K562 (cell line): Measurements from ENCODE around the gene IFNB1. TPM values are rescaled to one million over a fixed set of nuclear protein-coding genes. Genes with fewer than 3 reads are reported as not detected.

ENCODE experiments used
- ATAC-seq: fragments of 200-7000 bp; cut with Tn5 transposase; 3 replicates; pipeline ENCODE4 v1.9.1; 2020; ENCODE audit warnings: moderate library complexity
- BruUV-seq: library from RNA; stranded (reverse); fragments of 400-500 nt; replicated peaks from 2 replicates; lab custom pipeline; 2021; lab: Mats Ljungman, UMichigan
- CTCF ChIA-PET: fragments of 300-600 bp; formaldehyde crosslinking; extraction: SDS; loops from one replicate; lab custom pipeline; 2021; ENCODE audit warnings: low intra/inter-chr PET ratio; lab: Yijun Ruan, JAX
- POLR2A ChIA-PET: fragments of 300-600, 350-650 bp; sonication (Branson Sonifier 250); formaldehyde crosslinking; extraction: SDS; loops from one replicate; lab custom pipeline; 2021; ENCODE audit warnings: antibody characterized with exemption, inconsistent platforms; lab: Yijun Ruan, JAX
- DNase-seq, 4 experiments: peaks; one replicate each; pipeline versions ENCODE4 v3.0.0 to v3.0.0-alpha.2; 2011 to 2018; ENCODE audit warnings: low spot score in 3 of 4, mixed read lengths in 3 of 4; ENCODE audit errors: extremely low read depth in 1 of 4
- FAIRE-seq: peaks from 2 replicates; lab custom pipeline; 2011; peaks lifted over from hg19 to GRCh38; lab: Jason Lieb, UNC
- H2AFZ ChIP-seq: 2 replicates; pipeline ENCODE4 v1.6.0; 2011; ENCODE audit warnings: low read depth, low read length, control low read depth, inconsistent platforms
- H3K27ac ChIP-seq: fragments of 200-600 bp; 3 replicates; pipeline ENCODE4 v1.8.0; 2011; ENCODE audit warnings: low read depth, mild to moderate bottlenecking, control low read depth, inconsistent platforms, low read length, moderate library complexity, mixed read lengths; ENCODE audit errors: extremely low read depth
- H3K27me3 ChIP-seq, 2 experiments: fragments of 300-600 bp in 1 of 2; 2 replicates in 1 of 2; 3 replicates in 1 of 2; pipeline versions ENCODE4 v1.6.0 to v1.8.0; 2011; ENCODE audit warnings: inconsistent platforms in 2 of 2, low read length in 2 of 2, mild to moderate bottlenecking in 1 of 2, mixed read lengths in 1 of 2, moderate library complexity in 1 of 2; ENCODE audit not compliant: control insufficient read depth in 2 of 2, insufficient read depth in 2 of 2
- H3K36me3 ChIP-seq: fragments of 300-600 bp; 3 replicates; pipeline ENCODE4 v1.8.0; 2011; ENCODE audit warnings: mild to moderate bottlenecking, low read length, inconsistent platforms; ENCODE audit not compliant: control insufficient read depth, insufficient read depth
- H3K4me1 ChIP-seq, 2 experiments: fragments of 200-600 bp in 1 of 2; replicated peaks in 1 of 2; 2 replicates in 1 of 2; 3 replicates in 1 of 2; pipeline versions ENCODE4 v1.5.1 to v1.8.0; 2011; ENCODE audit warnings: inconsistent platforms in 2 of 2, low read length in 2 of 2, mild to moderate bottlenecking in 1 of 2, mixed read lengths in 1 of 2, moderate library complexity in 1 of 2; ENCODE audit not compliant: control insufficient read depth in 2 of 2, insufficient read depth in 2 of 2
- H3K4me2 ChIP-seq: 2 replicates; pipeline ENCODE4 v1.6.1; 2011; ENCODE audit warnings: low read length, control low read depth, inconsistent platforms, mixed read lengths; ENCODE audit not compliant: insufficient read depth
- H3K4me3 ChIP-seq: fragments of 200-600 bp; sonication (generic), shearing (Covaris generic); 2 replicates; pipeline ENCODE4 v1.5.1; 2016; ENCODE audit warnings: control low read depth, inconsistent platforms
- H3K79me2 ChIP-seq: fragments of 200-600 bp; 3 replicates; pipeline ENCODE4 v1.8.0; 2011; ENCODE audit warnings: low read length, inconsistent platforms; ENCODE audit not compliant: control insufficient read depth, insufficient read depth
- H3K9ac ChIP-seq, 2 experiments: 2 replicates each; pipeline versions ENCODE4 v1.6.0 to v1.6.1; 2011; ENCODE audit warnings: low read depth in 2 of 2, low read length in 2 of 2, control low read depth in 1 of 2, inconsistent platforms in 1 of 2, mild to moderate bottlenecking in 1 of 2, mixed read lengths in 1 of 2; ENCODE audit not compliant: insufficient read depth in 1 of 2
- H3K9me1 ChIP-seq: one replicate; pipeline ENCODE4 v1.6.0; 2011; ENCODE audit warnings: inconsistent platforms, mild to moderate bottlenecking, low read length, moderate library complexity; ENCODE audit not compliant: control insufficient read depth, insufficient read depth
- H3K9me3 ChIP-seq: replicated peaks from 2 replicates; pipeline ENCODE4 v1.5.1; 2011; ENCODE audit warnings: low read depth, low read length, inconsistent platforms; ENCODE audit not compliant: control insufficient read depth, insufficient read depth
- H4K20me1 ChIP-seq: replicated peaks from 2 replicates; pipeline ENCODE4 v1.6.1; 2011; ENCODE audit warnings: low read length, inconsistent platforms, mixed read lengths; ENCODE audit not compliant: control insufficient read depth, insufficient read depth
- ETV6 ChIP-seq, 3 experiments: fragments of 150-350 bp in 1 of 3; sonication (generic) in 1 of 3; formaldehyde crosslinking in 1 of 3; IDR thresholded peaks; 2 replicates each; pipeline versions ENCODE4 v1.6.1 to v1.8.0; 2014 to 2022; ENCODE audit warnings: borderline replicate concordance in 2 of 3, low read depth in 2 of 3, antibody characterized with exemption in 1 of 3, low read length in 1 of 3, mild to moderate bottlenecking in 1 of 3, missing genetic modification reagents in 1 of 3
- MBD2 ChIP-seq: sonication (generic); IDR thresholded peaks from 2 replicates; pipeline ENCODE4 v1.6.1; 2016; ENCODE audit warnings: low read depth, borderline replicate concordance
- NCOR1 ChIP-seq: fragments of 450-650 bp; IDR thresholded peaks from 2 replicates; pipeline ENCODE4 v1.6.1; 2016; ENCODE audit warnings: mild to moderate bottlenecking, moderate library complexity
- PHB ChIP-seq: fragments of 250-450 bp; sonication (Bioruptor Pico); IDR thresholded peaks from 2 replicates; pipeline ENCODE4 v1.5.0; 2021
- PHF8 ChIP-seq: fragments of 200-600 bp; sonication (generic); IDR thresholded peaks from 2 replicates; pipeline ENCODE4 v1.6.1; 2012; ENCODE audit warnings: mixed run types, mild to moderate bottlenecking, inconsistent platforms, low read length, moderate library complexity, borderline replicate concordance
- RBM34 ChIP-seq: fragments of 200-400 bp; formaldehyde crosslinking; IDR thresholded peaks from 2 replicates; pipeline ENCODE4 v1.6.1; 2018; ENCODE audit warnings: low read length, borderline replicate concordance; ENCODE audit not compliant: insufficient read depth
- ZNF165 ChIP-seq: fragments of 250-450 bp; sonication (Bioruptor Pico); IDR thresholded peaks from 2 replicates; pipeline ENCODE4 v1.4.0; 2020; ENCODE audit warnings: borderline replicate concordance
- ZNF175 ChIP-seq: fragments of 200-800 bp; sonication (Bioruptor generic); IDR thresholded peaks from 2 replicates; pipeline ENCODE4 v1.6.1; 2016; ENCODE audit warnings: low read depth, mild to moderate bottlenecking, missing genetic modification characterization, missing compliant biosample characterization
- in situ Hi-C: fragments of 300-500 bp; cut with MboI; formaldehyde crosslinking; loops from 4 replicates; pipeline ENCODE4 v1.15.0; 2018; ENCODE audit warnings: inconsistent platforms, mixed read lengths
- intact Hi-C: fragments of 100-400 bp; cut with micrococcal nuclease; formaldehyde crosslinking; loops from 2 replicates; pipeline ENCODE4 v1.14.2; 2022
- polyA plus RNA-seq, 8 experiments: library from polyadenylated mRNA; depleted of rRNA in 4 of 8; stranded (reverse) in 5 of 8; unstranded in 3 of 8; fragments of >200 nt; fragmentation: Nextera tagmentation in 2 of 8; fragmentation: Illumina TruSeq in 1 of 8; extraction: Ambion mirVana in 2 of 8; extraction: Trizol in 1 of 8; gene quantifications; 2 replicates each; pipeline versions ENCODE4 v1.2.1 to v1.2.3, GENCODE V29; 2011 to 2014; ENCODE audit warnings: inconsistent platforms in 1 of 8, missing spikeins in 1 of 8
- total RNA-seq, 7 experiments: library from RNA; depleted of rRNA in 6 of 7; stranded (reverse); fragments of >200 nt in 6 of 7; fragmentation: Illumina TruSeq in 2 of 7; extraction: Trizol in 2 of 7; gene quantifications; 2 replicates each; pipeline versions ENCODE4 v1.2.1 to v1.2.3, GENCODE V29; 2011 to 2021; ENCODE audit warnings: low replicate concordance in 1 of 7

The IFNB1 gene
- total and polyA plus RNA-seq, 9 of the 15 experiments (the other 6 are each of a cell fraction or from before 2014, with no cell fraction given), result not detected

GRCh38 chr9:21075484-21075883, 2.3 kb downstream of the IFNB1 start (continued):
- TF ChIP-seq RBM34, result no peak
- TF ChIP-seq ETV6 (IDR thresholded peaks at IDR 0.05; ENCODE audit: borderline replicate concordance in 1 of 2, low read depth in 2 of 2, low read length in 1 of 2), result no peak
- no peak for TF ChIP-seq ETV6 (CRISPR knock-in tag; IDR thresholded peaks at IDR 0.05; ENCODE audit: borderline replicate concordance)
- no peak for TF ChIP-seq MBD2
- TF ChIP-seq PHF8, result no peak
- TF ChIP-seq, all 486 proteins: peak for 0

GRCh38 chr9:21070906-21071305, 6.8 kb downstream of the IFNB1 start:
- H4K20me1 ChIP-seq, result no peaks in the 10 kb centered on the region
- FAIRE-seq (no peak), ATAC-seq (no peak), DNase-seq (no peak)
- H3K4me1 ChIP-seq, result no peaks in the 10 kb centered on the region
- ChIA-PET CTCF (no interaction called here), POLR2A (no interaction called here)
- intact Hi-C loops (no loop called here), in situ Hi-C loops (no loop called here)
- H3K9me1 ChIP-seq, result no peaks in the 10 kb centered on the region
- H3K36me3 ChIP-seq, result no peaks in the 10 kb centered on the region
- H2AFZ ChIP-seq, result no peak overlapping the region
- no peaks in the 10 kb centered on the region for H3K9me3 ChIP-seq
- H3K9ac ChIP-seq, result no peak overlapping the region
- H3K4me2 ChIP-seq, result no peak overlapping the region
- TF ChIP-seq PHB (CRISPR knock-in tag) (no peak), ZNF175 (CRISPR knock-in tag) (no peak), ZNF165 (no peak), ETV6 (IDR thresholded peaks at IDR 0.05; ENCODE audit: borderline replicate concordance in 1 of 2, low read depth in 2 of 2, low read length in 1 of 2) (no peak), ETV6 (CRISPR knock-in tag; IDR thresholded peaks at IDR 0.05; ENCODE audit: borderline replicate concordance) (no peak), NCOR1 (no peak)
- H3K4me3 ChIP-seq, result no peak overlapping the region
- H3K27ac ChIP-seq, result no peak overlapping the region
- BruUV-seq, result no TSS peak
- no peaks in the 10 kb centered on the region for H3K79me2 ChIP-seq
- no peaks in the 10 kb centered on the region for H3K27me3 ChIP-seq
